Panc1 (cell line): ENCODE data around the gene GRP. TPM values are rescaled to one million over a fixed set of nuclear protein-coding genes. Genes with fewer than 3 reads are reported as not detected.
"Not testable (repeated sequence)": the region's sequence is repeated elsewhere in the genome, so short reads cannot be mapped to it uniquely, and the experiment has no call there.

ENCODE experiments used
- ATAC-seq: fragments of 200-7000 bp; cut with Tn5 transposase; 2 replicates; pipeline ENCODE4 v1.9.1; 2020; ENCODE audit warnings: mild to moderate bottlenecking, moderate library complexity
- BruUV-seq: library from RNA; stranded (reverse); fragments of 400-500 nt; replicated peaks from 2 replicates; lab custom pipeline; 2021; lab: Mats Ljungman, UMichigan
- CTCF ChIA-PET: fragments of 300-600 bp; sonication (Branson Sonifier 250); formaldehyde crosslinking; loops from one replicate; lab custom pipeline; 2022; ENCODE audit warnings: antibody characterized with exemption; lab: Charles Lee
- POLR2A ChIA-PET: fragments of 300-600 bp; sonication (Branson Sonifier 250); formaldehyde crosslinking; loops from one replicate; lab custom pipeline; 2022; ENCODE audit warnings: antibody characterized with exemption; lab: Charles Lee
- DNase-seq: peaks from one replicate; pipeline ENCODE4 v3.0.0-alpha.2; 2010; ENCODE audit warnings: low read depth, low spot score
- H3K27ac ChIP-seq: 2 replicates; pipeline ENCODE4 v1.5.1; 2011; ENCODE audit warnings: mild to moderate bottlenecking, low read length, inconsistent platforms
- H3K27me3 ChIP-seq: fragments of 200-500 bp; sonication (Bioruptor generic); 2 replicates; pipeline ENCODE4 v1.6.0; 2014; ENCODE audit warnings: low read length, inconsistent platforms; ENCODE audit not compliant: control insufficient read depth, insufficient read depth
- H3K36me3 ChIP-seq: fragments of 200-500 bp; sonication (Bioruptor generic); 2 replicates; pipeline ENCODE4 v1.5.1; 2014; ENCODE audit warnings: inconsistent platforms, mild to moderate bottlenecking, low read length, moderate library complexity; ENCODE audit not compliant: control insufficient read depth, insufficient read depth
- H3K4me1 ChIP-seq: 2 replicates; pipeline ENCODE4 v1.5.1; 2011; ENCODE audit warnings: inconsistent platforms, mild to moderate bottlenecking, low read length, moderate library complexity; ENCODE audit not compliant: control insufficient read depth, insufficient read depth
- H3K4me3 ChIP-seq, 2 experiments: 2 replicates each; pipeline ENCODE4 v1.5.1; 2011 to 2012; ENCODE audit warnings: low read depth in 2 of 2, low read length in 2 of 2, mild to moderate bottlenecking in 2 of 2, inconsistent platforms in 1 of 2, moderate library complexity in 1 of 2
- H3K9me3 ChIP-seq: fragments of 200-500 bp; sonication (Bioruptor generic); 2 replicates; pipeline ENCODE4 v1.5.1; 2014; ENCODE audit warnings: low read depth, mild to moderate bottlenecking, inconsistent platforms, low read length, moderate library complexity; ENCODE audit not compliant: control insufficient read depth, insufficient read depth
- CTCF ChIP-seq: fragments of 450-650 bp; IDR thresholded peaks from 2 replicates; pipeline ENCODE4 v1.5.1; 2017; ENCODE audit warnings: mild to moderate bottlenecking
- POLR2AphosphoS5 ChIP-seq: IDR thresholded peaks from 2 replicates; pipeline ENCODE4 v1.6.1; 2012; ENCODE audit warnings: mild to moderate bottlenecking, low read depth, low read length, moderate library complexity
- REST ChIP-seq, 2 experiments: IDR thresholded peaks; 2 replicates each; pipeline ENCODE4 v1.6.1; 2011 to 2012; ENCODE audit warnings: low read depth in 2 of 2, control low read depth in 1 of 2, low read length in 1 of 2, mild to moderate bottlenecking in 1 of 2, moderate library complexity in 1 of 2; ENCODE audit not compliant: insufficient read depth in 1 of 2
- SIN3A ChIP-seq: IDR thresholded peaks from 2 replicates; pipeline ENCODE4 v1.6.1; 2012; ENCODE audit warnings: low read depth, mild to moderate bottlenecking, low read length, moderate library complexity, borderline replicate concordance; ENCODE audit not compliant: insufficient read depth
- TCF7L2 ChIP-seq: IDR thresholded peaks from 2 replicates; pipeline ENCODE4 v1.6.1; 2011; ENCODE audit warnings: mild to moderate bottlenecking, low read depth, low read length, inconsistent platforms
- in situ Hi-C: cut with HindIII; loops from 2 replicates; pipeline ENCODE4 v1.10.0; 2016; ENCODE audit warnings: low sequenced_read_pairs, low pct_unique_long_range_greater_than_20kb
- intact Hi-C: fragments of 100-400 bp; cut with micrococcal nuclease; formaldehyde crosslinking; loops from one replicate; pipeline ENCODE4 v1.10.0; 2022; ENCODE audit not compliant: unreplicated experiment
- total RNA-seq: library from RNA; stranded (reverse); gene quantifications from one replicate; pipeline ENCODE4 v1.2.1, GENCODE V29; 2021; ENCODE audit not compliant: unreplicated experiment

The GRP gene
- total RNA-seq, 1 experiment from 2014 or later, result not detected

- H3K4me3 ChIP-seq, intact Hi-C loops, H3K36me3 ChIP-seq, BruUV-seq, H3K27me3 ChIP-seq, ATAC-seq, in situ Hi-C loops, CTCF ChIA-PET, H3K9me3 ChIP-seq, H3K4me1 ChIP-seq, H3K27ac ChIP-seq, DNase-seq: not testable (repeated sequence)
- POLR2A ChIA-PET, result interaction anchor here (0.7 kb wide), 1 partner anchor 469 kb away, joined by 4 read pairs; no protein-coding TSS in a partner anchor
Measured at GRCh38 chr18:59262243-59262642, 42.3 kb downstream of the GRP start.

GRCh38 chr18:59263661-59264060 lies 43.7 kb downstream of the GRP start:
- Histone ChIP-seq H3K4me3 (no peak overlapping the region), H3K4me1 (no peaks in the 10 kb centered on the region), H3K27me3 (peaks cover 8% of the 10 kb centered on the region; the same call in 1 of the 2 replicates), H3K9me3 (no peaks in the 10 kb centered on the region), H3K27ac (no peak overlapping the region), H3K36me3 (no peaks in the 10 kb centered on the region)
- ChIA-PET POLR2A (no interaction called here), CTCF (no interaction called here)
- TF ChIP-seq CTCF (no peak), TCF7L2 (no peak)
- DNase-seq (no peak), ATAC-seq (no peak)
- intact Hi-C loops, result no loop called here
- in situ Hi-C loops, result no loop called here
- BruUV-seq, result no TSS peak

- Histone ChIP-seq H3K4me3 (no peak overlapping the region), H3K27me3 (peaks cover 8% of the 10 kb centered on the region; the same call in 1 of the 2 replicates), H3K27ac (no peak overlapping the region), H3K36me3 (no peaks in the 10 kb centered on the region), H3K4me1 (no peaks in the 10 kb centered on the region), H3K9me3 (no peaks in the 10 kb centered on the region)
- no peak for DNase-seq
- in situ Hi-C loops, result no loop called here
- POLR2A ChIA-PET, result no interaction called here
- no peak for TF ChIP-seq TCF7L2
- no peak for TF ChIP-seq CTCF
- no peak for TF ChIP-seq POLR2AphosphoS5
- no peak for TF ChIP-seq SIN3A
- TF ChIP-seq REST (IDR thresholded peaks at IDR 0.05; ENCODE audit: insufficient read depth in 1 of 2, low read depth in 2 of 2, low read length in 1 of 2), result no peak
- intact Hi-C loops, result no loop called here
- CTCF ChIA-PET, result no interaction called here
- no peak for ATAC-seq
- BruUV-seq, result no TSS peak
Measured at GRCh38 chr18:59264121-59264571, 44.2 kb downstream of the GRP start.
